SK-N-SH (cell line): Measurements from ENCODE around the gene PTPRD. TPM values are rescaled to one million over a fixed set of nuclear protein-coding genes. Genes with fewer than 3 reads are reported as not detected.

ENCODE experiments used
- CTCF ChIA-PET: fragments of 300-600, 350-600 bp; formaldehyde crosslinking; extraction: SDS; loops from one replicate; lab custom pipeline; 2021; lab: Yijun Ruan, JAX
- POLR2A ChIA-PET: fragments of 350-600 bp; sonication (Branson Sonifier 250); formaldehyde crosslinking; extraction: SDS; loops from one replicate; lab custom pipeline; 2020; ENCODE audit warnings: antibody characterized with exemption, inconsistent platforms; lab: Yijun Ruan, JAX
- DNase-seq: peaks from one replicate; pipeline ENCODE4 v3.0.0; 2012
- H2AFZ ChIP-seq: fragments of 200-600 bp; sonication (generic); 2 replicates; pipeline ENCODE4 v1.8.1; 2016; ENCODE audit warnings: antibody characterized with exemption, mild to moderate bottlenecking, low read depth
- H3F3A ChIP-seq: fragments of 200-600 bp; sonication (generic); replicated peaks from 2 replicates; pipeline ENCODE3; 2016; ENCODE audit warnings: antibody characterized with exemption, mild to moderate bottlenecking; ENCODE audit not compliant: insufficient read depth
- H3K27ac ChIP-seq, 2 experiments: fragments of 200-500 bp in 1 of 2; fragments of 200-600 bp in 1 of 2; sonication (Bioruptor generic) in 1 of 2; sonication (generic), shearing (Covaris generic) in 1 of 2; 2 replicates each; pipeline versions ENCODE4 v1.5.1 to v1.6.1; 2014 to 2016; ENCODE audit warnings: low read depth in 2 of 2, inconsistent platforms in 1 of 2, low read length in 1 of 2, mild to moderate bottlenecking in 1 of 2, mixed read lengths in 1 of 2
- H3K27me3 ChIP-seq: fragments of 200-600 bp; sonication (generic), shearing (Covaris generic); 2 replicates; pipeline ENCODE4 v1.6.1; 2016; ENCODE audit warnings: mixed run types; ENCODE audit not compliant: insufficient read depth
- H3K36me3 ChIP-seq, 2 experiments: fragments of 200-500 bp in 1 of 2; fragments of 200-600 bp in 1 of 2; sonication (Bioruptor generic) in 1 of 2; sonication (generic) in 1 of 2; replicated peaks in 1 of 2; 2 replicates each; pipeline versions ENCODE3 to v1.5.1; 2014 to 2016; ENCODE audit warnings: low read length in 1 of 2, mild to moderate bottlenecking in 1 of 2; ENCODE audit not compliant: insufficient read depth in 2 of 2, control insufficient read depth in 1 of 2
- H3K4me1 ChIP-seq, 2 experiments: fragments of 200-500 bp in 1 of 2; fragments of 200-600 bp in 1 of 2; sonication (Bioruptor generic) in 1 of 2; sonication (generic), shearing (Covaris generic) in 1 of 2; 2 replicates each; pipeline versions ENCODE4 v1.5.1 to v1.6.1; 2014 to 2016; ENCODE audit warnings: low read depth in 1 of 2, low read length in 1 of 2, mixed run types in 1 of 2; ENCODE audit not compliant: insufficient read depth in 2 of 2, control insufficient read depth in 1 of 2
- H3K4me2 ChIP-seq: fragments of 200-600 bp; sonication (generic), shearing (Covaris generic); 2 replicates; pipeline ENCODE4 v1.6.1; 2017; ENCODE audit warnings: mixed run types
- H3K4me3 ChIP-seq, 2 experiments: fragments of 200-500 bp in 1 of 2; fragments of 200-600 bp in 1 of 2; sonication (Bioruptor generic) in 1 of 2; sonication (generic), shearing (Covaris generic) in 1 of 2; 2 replicates each; pipeline versions ENCODE4 v1.5.1 to v1.8.1; 2014 to 2016; ENCODE audit warnings: low read depth in 2 of 2, inconsistent platforms in 1 of 2, low read length in 1 of 2, mild to moderate bottlenecking in 1 of 2, mixed read lengths in 1 of 2, moderate library complexity in 1 of 2
- H3K79me2 ChIP-seq: fragments of 200-600 bp; sonication (generic); 2 replicates; pipeline ENCODE4 v1.8.1; 2017; ENCODE audit warnings: mild to moderate bottlenecking; ENCODE audit not compliant: insufficient read depth
- H3K9ac ChIP-seq: fragments of 200-600 bp; sonication (generic); 2 replicates; pipeline ENCODE4 v1.6.1; 2017; ENCODE audit warnings: mixed run types
- H3K9me2 ChIP-seq: fragments of 200-600 bp; sonication (generic); 2 replicates; pipeline ENCODE4 v1.6.1; 2017; ENCODE audit warnings: mixed run types
- H3K9me3 ChIP-seq: fragments of 200-600 bp; sonication (generic); 2 replicates; pipeline ENCODE4 v1.6.1; 2017; ENCODE audit warnings: mixed run types, mild to moderate bottlenecking, moderate library complexity
- H4K20me1 ChIP-seq: fragments of 200-600 bp; sonication (generic); 2 replicates; pipeline ENCODE4 v1.6.1; 2017; ENCODE audit warnings: mild to moderate bottlenecking, mixed run types; ENCODE audit not compliant: insufficient read depth
- CHD2 ChIP-seq: fragments of 150-350 bp; IDR thresholded peaks from 2 replicates; pipeline ENCODE4 v1.6.1; 2018; ENCODE audit warnings: low read length; ENCODE audit not compliant: partially characterized antibody
- ELF1 ChIP-seq: IDR thresholded peaks from 2 replicates; pipeline ENCODE4 v1.4.0; 2012
- FOXM1 ChIP-seq: IDR thresholded peaks from 2 replicates; pipeline ENCODE4 v1.4.0; 2012; ENCODE audit warnings: low read depth, mild to moderate bottlenecking
- GATA2 ChIP-seq: sonication (generic); formaldehyde crosslinking; IDR thresholded peaks from 2 replicates; pipeline ENCODE4 v1.5.0; 2020; ENCODE audit warnings: mild to moderate bottlenecking, missing genetic modification reagents
- NRF1 ChIP-seq: IDR thresholded peaks from 2 replicates; pipeline ENCODE4 v1.6.1; 2012; ENCODE audit warnings: low read depth, mild to moderate bottlenecking, low read length
- POLR2AphosphoS5 ChIP-seq: IDR thresholded peaks from 2 replicates; pipeline ENCODE4 v1.6.1; 2012; ENCODE audit warnings: low read depth, low read length
- RAD21 ChIP-seq: IDR thresholded peaks from 2 replicates; pipeline ENCODE4 v1.6.1; 2012; ENCODE audit warnings: mild to moderate bottlenecking, low read length
- RCOR1 ChIP-seq: fragments of 150-350 bp; IDR thresholded peaks from 2 replicates; pipeline ENCODE4 v1.6.1; 2017; ENCODE audit warnings: antibody characterized with exemption, low read length
- RXRA ChIP-seq: IDR thresholded peaks from 2 replicates; pipeline ENCODE4 v1.4.0; 2012; ENCODE audit warnings: low read depth, mild to moderate bottlenecking, borderline replicate concordance
- SMC3 ChIP-seq: IDR thresholded peaks from 2 replicates; pipeline ENCODE4 v1.6.1; 2012; ENCODE audit warnings: low read depth, low read length, improper control_type of control experiment
- TAF1 ChIP-seq: IDR thresholded peaks from 2 replicates; pipeline ENCODE4 v1.6.1; 2012; ENCODE audit warnings: low read depth, mild to moderate bottlenecking, low read length, moderate library complexity, borderline replicate concordance
- TEAD4 ChIP-seq: IDR thresholded peaks from 2 replicates; pipeline ENCODE4 v1.4.0; 2012; ENCODE audit warnings: mild to moderate bottlenecking, borderline replicate concordance; ENCODE audit not compliant: insufficient read depth
- WGBS: methylation state at CpG from one replicate; pipeline ENCODE4 v1.1.6; 2017; ENCODE audit warnings: low lambda C conversion rate; 5-methylcytosine and 5-hydroxymethylcytosine counted together
- polyA plus RNA-seq, 3 experiments: library from polyadenylated mRNA; depleted of rRNA; stranded (reverse); fragments of >200 nt; gene quantifications; 2 replicates each; pipeline ENCODE4 v1.2.3, GENCODE V29; 2012
- TF ChIP-seq, protein P1 (sequence below): IDR thresholded peaks from 2 replicates; pipeline ENCODE4 v1.4.0; 2012; ENCODE audit warnings: low read depth
- TF ChIP-seq, protein P2 (sequence below): IDR thresholded peaks from 2 replicates; pipeline ENCODE4; 2012
- TF ChIP-seq, protein P3 (sequence below): fragments of 200-600 bp; sonication (generic); IDR thresholded peaks from 2 replicates; pipeline ENCODE4 v1.6.1; 2017; ENCODE audit warnings: antibody characterized with exemption, mild to moderate bottlenecking, moderate library complexity
- TF ChIP-seq, protein P4 (sequence below): IDR thresholded peaks from 2 replicates; pipeline ENCODE4 v1.4.0; 2012; ENCODE audit warnings: low read depth, borderline replicate concordance
- TF ChIP-seq, protein P5 (sequence below): fragments of 150-350 bp; IDR thresholded peaks from 2 replicates; pipeline ENCODE4 v1.6.1; 2016; ENCODE audit warnings: mild to moderate bottlenecking, low read depth, low read length

PTPRD gene
- polyA plus RNA-seq, 1 of the 3 experiments (the other 2 are of a cell fraction) = 0.15 TPM

DNA sequence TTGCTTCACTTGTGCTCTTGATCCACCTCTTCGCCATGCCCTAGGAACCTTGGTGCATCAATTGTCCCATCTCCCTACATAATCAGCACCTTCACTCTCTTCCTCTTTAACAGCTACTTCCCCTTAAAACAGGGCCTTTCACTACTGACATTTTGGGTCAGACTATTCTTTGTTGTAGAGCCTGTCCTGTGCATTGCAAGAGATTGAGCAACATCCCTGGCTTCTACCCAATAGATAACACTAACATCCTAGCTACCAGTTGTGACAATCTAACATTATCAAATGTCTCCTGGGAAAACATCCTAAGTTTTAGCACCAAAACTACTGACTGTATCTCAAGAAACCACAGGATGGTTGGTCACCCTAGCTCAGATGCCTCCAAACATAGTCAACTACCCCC, 1958.9 kb downstream of the PTPRD start:
- Histone ChIP-seq H3K4me1 (peaks cover 0 to 3% of the 10 kb centered on the region in 2 experiments; a peak in 1 of 4 replicates), H3K9me2 (no peaks in the 10 kb centered on the region), H3F3A (no peaks in the 10 kb centered on the region), H3K36me3 (no peaks in the 10 kb centered on the region), H3K9ac (no peak overlapping the region), H2AFZ (no peak overlapping the region), H3K4me3 (no peak overlapping the region), H3K79me2 (no peaks in the 10 kb centered on the region), H3K27me3 (no peaks in the 10 kb centered on the region), H3K4me2 (no peak overlapping the region), H4K20me1 (no peaks in the 10 kb centered on the region), H3K9me3 (no peaks in the 10 kb centered on the region), H3K27ac (no peak overlapping the region)
- TF ChIP-seq, protein P1, sequence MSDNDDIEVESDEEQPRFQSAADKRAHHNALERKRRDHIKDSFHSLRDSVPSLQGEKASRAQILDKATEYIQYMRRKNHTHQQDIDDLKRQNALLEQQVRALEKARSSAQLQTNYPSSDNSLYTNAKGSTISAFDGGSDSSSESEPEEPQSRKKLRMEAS = no peak
- TF ChIP-seq GATA2 (CRISPR knock-in tag) = no peak
- TF ChIP-seq CHD2 = no peak
- no peak for TF ChIP-seq TAF1
- no peak for TF ChIP-seq RCOR1
- TF ChIP-seq SMC3 = no peak
- TF ChIP-seq FOXM1 = no peak
- TF ChIP-seq ELF1 = no peak
- TF ChIP-seq, protein P2, sequence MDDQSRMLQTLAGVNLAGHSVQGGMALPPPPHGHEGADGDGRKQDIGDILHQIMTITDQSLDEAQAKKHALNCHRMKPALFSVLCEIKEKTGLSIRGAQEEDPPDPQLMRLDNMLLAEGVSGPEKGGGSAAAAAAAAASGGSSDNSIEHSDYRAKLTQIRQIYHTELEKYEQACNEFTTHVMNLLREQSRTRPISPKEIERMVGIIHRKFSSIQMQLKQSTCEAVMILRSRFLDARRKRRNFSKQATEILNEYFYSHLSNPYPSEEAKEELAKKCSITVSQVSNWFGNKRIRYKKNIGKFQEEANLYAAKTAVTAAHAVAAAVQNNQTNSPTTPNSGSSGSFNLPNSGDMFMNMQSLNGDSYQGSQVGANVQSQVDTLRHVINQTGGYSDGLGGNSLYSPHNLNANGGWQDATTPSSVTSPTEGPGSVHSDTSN = no peak
- POLR2A ChIA-PET = no interaction called here
- CTCF ChIA-PET = no interaction called here
- DNase-seq = no peak
- WGBS = 43% methylated on average over 1 of the region's 1 CpG

DNA sequence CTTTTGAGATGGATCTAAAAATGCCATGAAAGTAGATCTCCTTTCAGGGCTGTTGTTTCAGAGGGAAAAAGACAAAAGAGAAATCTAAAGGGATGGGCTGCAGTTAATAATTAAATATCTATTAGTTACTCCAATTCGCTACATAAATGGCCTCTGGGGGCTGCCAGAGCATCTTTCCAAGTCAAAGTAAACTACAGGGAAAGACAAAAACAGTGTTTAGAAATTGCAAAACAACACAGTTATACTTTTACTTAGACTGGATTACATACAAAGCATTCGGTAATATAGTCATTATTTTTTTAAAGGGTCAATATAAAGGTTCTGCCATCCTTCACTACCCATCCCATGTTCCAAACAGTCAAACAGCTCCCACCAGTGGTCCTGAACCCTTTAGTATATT, 1959.7 kb downstream of the PTPRD start:
- no peaks in the 10 kb centered on the region for H4K20me1 ChIP-seq
- H3K9me2 ChIP-seq = no peaks in the 10 kb centered on the region
- H3K9me3 ChIP-seq = no peaks in the 10 kb centered on the region
- TF ChIP-seq RXRA (no peak), NRF1 (no peak), ELF1 (no peak), POLR2AphosphoS5 (no peak), RAD21 (no peak), TEAD4 (no peak)
- TF ChIP-seq, protein P3, sequence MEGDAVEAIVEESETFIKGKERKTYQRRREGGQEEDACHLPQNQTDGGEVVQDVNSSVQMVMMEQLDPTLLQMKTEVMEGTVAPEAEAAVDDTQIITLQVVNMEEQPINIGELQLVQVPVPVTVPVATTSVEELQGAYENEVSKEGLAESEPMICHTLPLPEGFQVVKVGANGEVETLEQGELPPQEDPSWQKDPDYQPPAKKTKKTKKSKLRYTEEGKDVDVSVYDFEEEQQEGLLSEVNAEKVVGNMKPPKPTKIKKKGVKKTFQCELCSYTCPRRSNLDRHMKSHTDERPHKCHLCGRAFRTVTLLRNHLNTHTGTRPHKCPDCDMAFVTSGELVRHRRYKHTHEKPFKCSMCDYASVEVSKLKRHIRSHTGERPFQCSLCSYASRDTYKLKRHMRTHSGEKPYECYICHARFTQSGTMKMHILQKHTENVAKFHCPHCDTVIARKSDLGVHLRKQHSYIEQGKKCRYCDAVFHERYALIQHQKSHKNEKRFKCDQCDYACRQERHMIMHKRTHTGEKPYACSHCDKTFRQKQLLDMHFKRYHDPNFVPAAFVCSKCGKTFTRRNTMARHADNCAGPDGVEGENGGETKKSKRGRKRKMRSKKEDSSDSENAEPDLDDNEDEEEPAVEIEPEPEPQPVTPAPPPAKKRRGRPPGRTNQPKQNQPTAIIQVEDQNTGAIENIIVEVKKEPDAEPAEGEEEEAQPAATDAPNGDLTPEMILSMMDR = no peak
- TF ChIP-seq, protein P4, sequence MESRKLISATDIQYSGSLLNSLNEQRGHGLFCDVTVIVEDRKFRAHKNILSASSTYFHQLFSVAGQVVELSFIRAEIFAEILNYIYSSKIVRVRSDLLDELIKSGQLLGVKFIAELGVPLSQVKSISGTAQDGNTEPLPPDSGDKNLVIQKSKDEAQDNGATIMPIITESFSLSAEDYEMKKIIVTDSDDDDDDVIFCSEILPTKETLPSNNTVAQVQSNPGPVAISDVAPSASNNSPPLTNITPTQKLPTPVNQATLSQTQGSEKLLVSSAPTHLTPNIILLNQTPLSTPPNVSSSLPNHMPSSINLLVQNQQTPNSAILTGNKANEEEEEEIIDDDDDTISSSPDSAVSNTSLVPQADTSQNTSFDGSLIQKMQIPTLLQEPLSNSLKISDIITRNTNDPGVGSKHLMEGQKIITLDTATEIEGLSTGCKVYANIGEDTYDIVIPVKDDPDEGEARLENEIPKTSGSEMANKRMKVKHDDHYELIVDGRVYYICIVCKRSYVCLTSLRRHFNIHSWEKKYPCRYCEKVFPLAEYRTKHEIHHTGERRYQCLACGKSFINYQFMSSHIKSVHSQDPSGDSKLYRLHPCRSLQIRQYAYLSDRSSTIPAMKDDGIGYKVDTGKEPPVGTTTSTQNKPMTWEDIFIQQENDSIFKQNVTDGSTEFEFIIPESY = no peak
- TF ChIP-seq, protein P5, sequence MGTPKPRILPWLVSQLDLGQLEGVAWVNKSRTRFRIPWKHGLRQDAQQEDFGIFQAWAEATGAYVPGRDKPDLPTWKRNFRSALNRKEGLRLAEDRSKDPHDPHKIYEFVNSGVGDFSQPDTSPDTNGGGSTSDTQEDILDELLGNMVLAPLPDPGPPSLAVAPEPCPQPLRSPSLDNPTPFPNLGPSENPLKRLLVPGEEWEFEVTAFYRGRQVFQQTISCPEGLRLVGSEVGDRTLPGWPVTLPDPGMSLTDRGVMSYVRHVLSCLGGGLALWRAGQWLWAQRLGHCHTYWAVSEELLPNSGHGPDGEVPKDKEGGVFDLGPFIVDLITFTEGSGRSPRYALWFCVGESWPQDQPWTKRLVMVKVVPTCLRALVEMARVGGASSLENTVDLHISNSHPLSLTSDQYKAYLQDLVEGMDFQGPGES = no peak
- TF ChIP-seq, protein P1 = no peak
- TF ChIP-seq, all 33 proteins: peak for 0
- Histone ChIP-seq H3K4me1 (peaks cover 0 to 3% of the 10 kb centered on the region in 2 experiments; a peak in 1 of 4 replicates), H3K9ac (no peak overlapping the region), H3K36me3 (no peaks in the 10 kb centered on the region), H3K27ac (no peak overlapping the region), H3K27me3 (no peaks in the 10 kb centered on the region), H3K79me2 (no peaks in the 10 kb centered on the region), H3K4me2 (no peak overlapping the region), H3F3A (no peaks in the 10 kb centered on the region), H3K4me3 (no peak overlapping the region), H2AFZ (no peak overlapping the region)
- DNase-seq = no peak
- ChIA-PET POLR2A (no interaction called here), CTCF (no interaction called here)
- 58% methylated on average over 2 of the region's 2 CpGs for WGBS
